ENCODE data around the gene SPAAR. TPM values are rescaled to one million over a fixed set of nuclear protein-coding genes. Genes with fewer than 3 reads are reported as not detected.
A peak's percentile ranks its signal among the peaks of the same experiment; 100 is the strongest.

SPAAR gene
- total RNA-seq, 1 experiment from 2014 or later: not detected

- Histone ChIP-seq H3K56ac (ENCODE audit: insufficient read length, low read depth, low read length) (no peak overlapping the region), H3K4me2 (ENCODE audit: insufficient read depth, insufficient read length, low read length) (no peak overlapping the region), H3K4ac (ENCODE audit: low read depth, low read length) (no peak overlapping the region), H3K27me3 (ENCODE audit: insufficient read depth, low read length) (no peaks in the 10 kb centered on the region), H4K8ac (replicated peaks; ENCODE audit: insufficient read length, low read depth, low read length) (no peak overlapping the region), H2BK15ac (ENCODE audit: low read depth, low read length) (no peak overlapping the region), H3K23me2 (ENCODE audit: insufficient read length, low read depth, low read length, poor library complexity, severe bottlenecking) (no peaks in the 10 kb centered on the region), H2BK12ac (ENCODE audit: insufficient read length, low read depth, low read length) (no peak overlapping the region), H2BK120ac (ENCODE audit: low read depth, low read length, poor library complexity, severe bottlenecking) (no peak overlapping the region), H2AK5ac (ENCODE audit: insufficient read length, low read length) (no peak overlapping the region), H3K18ac (ENCODE audit: insufficient read length, low read depth, low read length) (no peak overlapping the region), H4K5ac (ENCODE audit: insufficient read length, low read depth, low read length) (no peak overlapping the region), H3K14ac (ENCODE audit: insufficient read depth, low read length) (no peak overlapping the region), H3K9ac (ENCODE audit: extremely low read depth, insufficient read length, low read length) (no peak overlapping the region), H2AFZ (ENCODE audit: low read length) (no peak overlapping the region), H3K79me2 (ENCODE audit: insufficient read depth, low read length) (no peaks in the 10 kb centered on the region), H2BK20ac (ENCODE audit: low read depth, low read length, poor library complexity, severe bottlenecking) (peak overlapping the region; percentile 83), H3K27ac (ENCODE audit: insufficient read length, low read depth, low read length) (no peak overlapping the region), H3K23ac (ENCODE audit: insufficient read length, low read depth, low read length) (no peak overlapping the region), H3K4me1 (ENCODE audit: insufficient read depth, low read length) (no peaks in the 10 kb centered on the region), H4K20me1 (ENCODE audit: control insufficient read depth, insufficient read depth, insufficient read length) (no peaks in the 10 kb centered on the region), H3T11ph (ENCODE audit: low read length) (no peak overlapping the region), H4K91ac (ENCODE audit: insufficient read length, low read depth, low read length) (no peak overlapping the region), H2BK5ac (ENCODE audit: insufficient read length, low read length) (no peak overlapping the region), H3K79me1 (ENCODE audit: insufficient read depth, low read depth, low read length, poor library complexity, severe bottlenecking) (no peaks in the 10 kb centered on the region), H3K9me3 (ENCODE audit: control insufficient read depth, low read depth, low read length) (no peaks in the 10 kb centered on the region)
- no peak for TF ChIP-seq CTCF (conservative IDR thresholded peaks at IDR 0.05)
- DNase-seq: no peak
- Mint-ChIP-seq H3K9me3 (no peaks in the 10 kb centered on the region), H3K4me3 (no peak overlapping the region), H3K36me3 (ENCODE audit: insufficient read depth in 1 of 3, low read depth in 3 of 3) (no peaks in the 10 kb centered on the region), H3K27ac (no peak overlapping the region), H3K4me1 (peaks cover 3 to 6% of the 10 kb centered on the region in 2 experiments), H3K27me3 (ENCODE audit: low read depth) (no peaks in the 10 kb centered on the region; the same call in 1 of the 2 replicates)
- WGBS (ENCODE audit: extremely low coverage, insufficient read length, low lambda C conversion rate): no CpG with 5 or more reads among the region's 1 CpG
Observed at GRCh38 chr9:35923598-35923926, 14.3 kb downstream of the SPAAR start.
